Cardiac muscle cell (in vitro differentiated cells and primary cell): ENCODE measurements around the gene COL16A1. TPM values are rescaled to one million over a fixed set of nuclear protein-coding genes. Genes with fewer than 3 reads are reported as not detected.
A peak's percentile ranks its signal among the peaks of the same experiment; 100 is the strongest.

Source experiments
- DNase-seq, 2 donors: peaks; one replicate each; pipeline versions ENCODE4 v3.0.0 to v3.0.0-alpha.2; 2010 to 2017; ENCODE audit warnings: low read depth in 1 of 2, low spot score in 1 of 2
- H3K27ac ChIP-seq: fragments of 200-600 bp; sonication (generic); 2 replicates; pipeline ENCODE4 v1.5.1; 2016
- H3K27me3 ChIP-seq: fragments of 200-600 bp; sonication (generic); 2 replicates; pipeline ENCODE4 v1.6.0; 2016; ENCODE audit warnings: control low read depth
- H3K36me3 ChIP-seq: fragments of 200-600 bp; sonication (generic); 2 replicates; pipeline ENCODE4 v1.5.1; 2016; ENCODE audit warnings: control low read depth
- H3K4me1 ChIP-seq: fragments of 200-600 bp; sonication (generic); 2 replicates; pipeline ENCODE4 v1.8.1; 2017; ENCODE audit warnings: low read depth, mild to moderate bottlenecking, mixed run types
- H3K4me3 ChIP-seq: fragments of 200-600 bp; sonication (generic); 2 replicates; pipeline ENCODE4 v1.5.1; 2016; ENCODE audit warnings: mild to moderate bottlenecking
- H3K9me3 ChIP-seq: fragments of 200-600 bp; sonication (generic); 2 replicates; pipeline ENCODE4 v1.5.1; 2017; ENCODE audit warnings: low read depth, mild to moderate bottlenecking, control low read depth
- CTCF ChIP-seq: IDR thresholded peaks from 2 replicates; pipeline ENCODE4 v1.5.1; 2012; ENCODE audit warnings: low read depth, mild to moderate bottlenecking, low read length
- polyA plus RNA-seq: library from polyadenylated mRNA; unstranded; fragments of >200 nt; fragmentation: Nextera tagmentation; extraction: Ambion mirVana; gene quantifications from 2 replicates; pipeline ENCODE4 v1.2.1, GENCODE V29; 2016
- total RNA-seq: library from RNA; depleted of rRNA; stranded (reverse); fragments of >200 nt; gene quantifications from 2 replicates; pipeline ENCODE4 v1.2.3, GENCODE V29; 2016

Gene COL16A1
- total and polyA plus RNA-seq, 2 experiments from 2014 or later, result 119 to 120 TPM

GRCh38 chr1:31688233-31688918, 15.4 kb downstream of the COL16A1 start:
- no peaks in the 10 kb centered on the region for H3K36me3 ChIP-seq
- H3K27me3 ChIP-seq, result no peaks in the 10 kb centered on the region
- no peak overlapping the region for H3K27ac ChIP-seq
- H3K4me1 ChIP-seq, result peaks cover 16% of the 10 kb centered on the region
- DNase-seq, result no peak
- H3K4me3 ChIP-seq, result no peak overlapping the region
- TF ChIP-seq CTCF, result no peak
- H3K9me3 ChIP-seq, result no peaks in the 10 kb centered on the region

- H3K36me3 ChIP-seq, result no peaks in the 10 kb centered on the region
- peaks cover 16% of the 10 kb centered on the region for H3K4me1 ChIP-seq
- TF ChIP-seq CTCF, result no peak
These were observed 16.2 kb downstream of the COL16A1 start for GRCh38 chr1:31687601-31688000.

GRCh38 chr1:31685795-31686194, 18.0 kb downstream of the COL16A1 start:
- H3K4me3 ChIP-seq, result no peak overlapping the region
- no peaks in the 10 kb centered on the region for H3K9me3 ChIP-seq
- TF ChIP-seq CTCF, result no peak
- H3K36me3 ChIP-seq, result no peaks in the 10 kb centered on the region
- peaks cover 25% of the 10 kb centered on the region for H3K4me1 ChIP-seq
- no peaks in the 10 kb centered on the region for H3K27me3 ChIP-seq
- no peak overlapping the region for H3K27ac ChIP-seq
- DNase-seq, result no peak

More at GRCh38 chr1:31687601-31688000, 16.2 kb downstream of the COL16A1 start:
- Histone ChIP-seq H3K9me3 (no peaks in the 10 kb centered on the region), H3K27ac (no peak overlapping the region), H3K27me3 (no peaks in the 10 kb centered on the region), H3K4me3 (no peak overlapping the region)
- DNase-seq, result no peak

- H3K4me1 ChIP-seq, result peaks cover 20% of the 10 kb centered on the region
- no peaks in the 10 kb centered on the region for H3K36me3 ChIP-seq
- no peak overlapping the region for H3K27ac ChIP-seq
- no peaks in the 10 kb centered on the region for H3K27me3 ChIP-seq
- H3K4me3 ChIP-seq, result no peak overlapping the region
- no peaks in the 10 kb centered on the region for H3K9me3 ChIP-seq
- TF ChIP-seq CTCF, result peak; percentile 34
- DNase-seq, result no peak
These were observed 19.8 kb downstream of the COL16A1 start for GRCh38 chr1:31683997-31684396.

GRCh38 chr1:31681415-31681814, 22.4 kb downstream of the COL16A1 start:
- H3K27me3 ChIP-seq, result no peaks in the 10 kb centered on the region
- no peaks in the 10 kb centered on the region for H3K9me3 ChIP-seq
- peak overlapping the region; percentile 79 for H3K27ac ChIP-seq
- peak; percentile 27 to 59 for DNase-seq
- H3K4me1 ChIP-seq, result peaks cover 20% of the 10 kb centered on the region
- H3K4me3 ChIP-seq, result no peak overlapping the region
- peak; percentile 2 for TF ChIP-seq CTCF
- H3K36me3 ChIP-seq, result no peaks in the 10 kb centered on the region
